Astrocyte (in vitro differentiated cells and primary cell): ENCODE data around the gene CD58. TPM values are rescaled to one million over a fixed set of nuclear protein-coding genes. Genes with fewer than 3 reads are reported as not detected.

Source experiments
- DNase-seq: peaks from one replicate; pipeline ENCODE4 v3.0.0-alpha.2; 2010; ENCODE audit warnings: low read depth
- FAIRE-seq: peaks from 2 replicates; lab custom pipeline; 2011; peaks lifted over from hg19 to GRCh38; lab: Jason Lieb, UNC
- H2AFZ ChIP-seq: 2 replicates; pipeline ENCODE4 v1.6.0; 2012; ENCODE audit warnings: low read depth, low read length, inconsistent platforms
- H3K27ac ChIP-seq: 2 replicates; pipeline ENCODE4 v1.5.1; 2011; ENCODE audit warnings: low read depth, low read length, inconsistent platforms
- H3K27me3 ChIP-seq: 2 replicates; pipeline ENCODE4 v1.6.0; 2011; ENCODE audit warnings: low read length, inconsistent platforms; ENCODE audit not compliant: insufficient read depth
- H3K36me3 ChIP-seq: 2 replicates; pipeline ENCODE4 v1.5.1; 2011; ENCODE audit warnings: low read length, inconsistent platforms; ENCODE audit not compliant: insufficient read depth
- H3K4me1 ChIP-seq: 2 replicates; pipeline ENCODE4 v1.5.1; 2011; ENCODE audit warnings: low read length, inconsistent platforms; ENCODE audit not compliant: insufficient read depth
- H3K4me2 ChIP-seq: 2 replicates; pipeline ENCODE4 v1.6.0; 2012; ENCODE audit warnings: low read length, inconsistent platforms
- H3K4me3 ChIP-seq: 2 replicates; pipeline ENCODE4 v1.5.1; 2011; ENCODE audit warnings: low read depth, mild to moderate bottlenecking, low read length, inconsistent platforms; ENCODE audit not compliant: insufficient read depth
- H3K79me2 ChIP-seq: 2 replicates; pipeline ENCODE4 v1.6.0; 2012; ENCODE audit warnings: mild to moderate bottlenecking, low read length, inconsistent platforms; ENCODE audit not compliant: insufficient read depth
- H3K9ac ChIP-seq: 2 replicates; pipeline ENCODE4 v1.6.0; 2012; ENCODE audit warnings: mild to moderate bottlenecking, low read length, inconsistent platforms
- H3K9me3 ChIP-seq: 2 replicates; pipeline ENCODE4 v1.5.1; 2012; ENCODE audit warnings: low read depth, mild to moderate bottlenecking, low read length, inconsistent platforms; ENCODE audit not compliant: insufficient read depth
- H4K20me1 ChIP-seq: 2 replicates; pipeline ENCODE4 v1.6.0; 2012; ENCODE audit warnings: low read length, inconsistent platforms; ENCODE audit not compliant: insufficient read depth
- H3K27ac Mint-ChIP-seq: one replicate; pipeline ENCODE4 v1.8.0; 2021; ENCODE audit warnings: mild to moderate bottlenecking, mixed read lengths; ENCODE audit not compliant: unreplicated experiment
- H3K27me3 Mint-ChIP-seq: one replicate; pipeline ENCODE4 v1.8.0; 2021; ENCODE audit warnings: low read depth, mixed read lengths; ENCODE audit not compliant: unreplicated experiment
- H3K36me3 Mint-ChIP-seq: one replicate; pipeline ENCODE4 v1.8.0; 2021; ENCODE audit warnings: low read depth, mixed read lengths; ENCODE audit not compliant: unreplicated experiment
- H3K4me1 Mint-ChIP-seq: one replicate; pipeline ENCODE4 v1.8.0; 2021; ENCODE audit warnings: low read depth, mixed read lengths; ENCODE audit not compliant: unreplicated experiment
- H3K4me3 Mint-ChIP-seq: one replicate; pipeline ENCODE4 v1.8.0; 2021; ENCODE audit warnings: mild to moderate bottlenecking, moderate library complexity, mixed read lengths; ENCODE audit not compliant: unreplicated experiment
- H3K9me3 Mint-ChIP-seq: one replicate; pipeline ENCODE4 v1.8.0; 2021; ENCODE audit warnings: mild to moderate bottlenecking, mixed read lengths; ENCODE audit not compliant: unreplicated experiment
- CTCF ChIP-seq: IDR thresholded peaks from 2 replicates; pipeline ENCODE4 v1.5.1; 2011; ENCODE audit warnings: low read depth, mild to moderate bottlenecking, inconsistent platforms, low read length, moderate library complexity; ENCODE audit not compliant: insufficient read depth
- EZH2 ChIP-seq: IDR thresholded peaks from 2 replicates; pipeline ENCODE4 v1.6.1; 2012; ENCODE audit warnings: mild to moderate bottlenecking, low read length, inconsistent platforms; ENCODE audit not compliant: insufficient read depth
- total RNA-seq: library from RNA; stranded (reverse); gene quantifications from 2 replicates; pipeline ENCODE4 v1.2.1, GENCODE V29; 2021

CD58 gene
- total RNA-seq, 1 donor from 2014 or later: 13.0 TPM

GRCh38 chr1:116544588-116545358, 26.1 kb downstream of the CD58 start:
- no peaks in the 10 kb centered on the region for H3K9me3 Mint-ChIP-seq
- peaks cover 14% of the 10 kb centered on the region for H3K36me3 Mint-ChIP-seq
- TF ChIP-seq CTCF (no peak), EZH2 (no peak)
- no peak for DNase-seq
- H3K79me2 ChIP-seq: peaks cover 4% of the 10 kb centered on the region
- H3K9ac ChIP-seq: no peak overlapping the region
- no peaks in the 10 kb centered on the region for H3K27me3 ChIP-seq
- H3K27ac Mint-ChIP-seq: no peak overlapping the region
- no peaks in the 10 kb centered on the region for H3K9me3 ChIP-seq
- H3K4me3 ChIP-seq: no peak overlapping the region
- H3K36me3 ChIP-seq: no peaks in the 10 kb centered on the region
- H2AFZ ChIP-seq: no peak overlapping the region
- peaks cover 18% of the 10 kb centered on the region for H4K20me1 ChIP-seq
- H3K4me3 Mint-ChIP-seq: no peak overlapping the region
- no peak overlapping the region for H3K4me2 ChIP-seq
- no peaks in the 10 kb centered on the region for H3K4me1 ChIP-seq
- H3K27me3 Mint-ChIP-seq: no peaks in the 10 kb centered on the region
- no peaks in the 10 kb centered on the region for H3K4me1 Mint-ChIP-seq
- no peak overlapping the region for H3K27ac ChIP-seq
- FAIRE-seq: no peak

- Mint-ChIP-seq H3K27me3 (no peaks in the 10 kb centered on the region), H3K4me3 (no peak overlapping the region), H3K4me1 (peaks cover 6% of the 10 kb centered on the region), H3K27ac (no peak overlapping the region), H3K9me3 (no peaks in the 10 kb centered on the region), H3K36me3 (peaks cover 16% of the 10 kb centered on the region)
- Histone ChIP-seq H3K4me3 (no peak overlapping the region), H3K9ac (no peak overlapping the region), H3K36me3 (no peaks in the 10 kb centered on the region), H3K4me1 (peaks cover 15% of the 10 kb centered on the region), H3K27me3 (no peaks in the 10 kb centered on the region), H3K9me3 (no peaks in the 10 kb centered on the region), H2AFZ (no peak overlapping the region), H3K27ac (no peak overlapping the region), H3K4me2 (no peak overlapping the region), H4K20me1 (peaks cover under 1% of the 10 kb centered on the region), H3K79me2 (no peaks in the 10 kb centered on the region)
- FAIRE-seq (no peak), DNase-seq (no peak)
- TF ChIP-seq CTCF (no peak), EZH2 (no peak)
These were observed 30.7 kb downstream of the CD58 start for GRCh38 chr1:116540088-116540487.

- H2AFZ ChIP-seq: no peak overlapping the region
- H3K4me3 ChIP-seq: no peak overlapping the region
- H3K4me2 ChIP-seq: no peak overlapping the region
- H4K20me1 ChIP-seq: no peaks in the 10 kb centered on the region
- no peaks in the 10 kb centered on the region for H3K36me3 ChIP-seq
- no peaks in the 10 kb centered on the region for H3K27me3 Mint-ChIP-seq
- no peak for FAIRE-seq
- peaks cover 20% of the 10 kb centered on the region for H3K4me1 ChIP-seq
- H3K27ac ChIP-seq: no peak overlapping the region
- peaks cover 25% of the 10 kb centered on the region for H3K36me3 Mint-ChIP-seq
- no peak overlapping the region for H3K4me3 Mint-ChIP-seq
- no peak overlapping the region for H3K27ac Mint-ChIP-seq
- H3K79me2 ChIP-seq: no peaks in the 10 kb centered on the region
- no peak overlapping the region for H3K9ac ChIP-seq
- TF ChIP-seq EZH2 (no peak), CTCF (no peak)
- no peaks in the 10 kb centered on the region for H3K27me3 ChIP-seq
- no peaks in the 10 kb centered on the region for H3K9me3 ChIP-seq
- peak; percentile 67 for DNase-seq
- peaks cover 6% of the 10 kb centered on the region for H3K4me1 Mint-ChIP-seq
- no peaks in the 10 kb centered on the region for H3K9me3 Mint-ChIP-seq
These were observed 32.3 kb downstream of the CD58 start for GRCh38 chr1:116538544-116538943.
